Heart left ventricle (tissue), 13 donors: ENCODE results near the gene FAM193B.

ENCODE experiments used
- POLR2A ChIP-seq, 2 donors: fragments of 450-650 bp; IDR thresholded peaks; one replicate each; pipeline ENCODE4 v1.6.1; 2017; ENCODE audit warnings: antibody characterized with exemption in 2 of 2, mild to moderate bottlenecking in 2 of 2, moderate library complexity in 2 of 2
- TF ChIP-seq, protein P1 (sequence below), 12 donors: fragments of 200-600 bp; sonication (generic) in 4 of 12; IDR thresholded peaks; one replicate each; pipeline versions ENCODE4 v1.5.0 to v1.8.0; 2018 to 2022; ENCODE audit warnings: antibody characterized with exemption in 12 of 12, mild to moderate bottlenecking in 5 of 12
- donor health status: ischemic (EF 13 %, LVEDD 7.1; RV severe dilation, severe dysfunction).
- donor health status: DM: no; HTN: yes; CAD: no.
- donor health status: DM: no; HTN: no; CAD: no.
- donor health status: ischemic (EF 25% LVEDD 6.9; RV normal size, moderate dysfunction).
- donor health status: ischemic (EF 25% LVEDD 5.7; RV mildly dilated, moderate dysfunction).
- donor health status: ischemic (EF 35%, LVEDD 5.7; RV mildly dilated, moderate dysfunction).
- donor health status: nonischemic (EF 11% LVEDD 7.7; RV severe dilation, severe dysfunction).
- donor health status: DM: yes; HTN: yes; CAD: no.
- donor health status: PGD.
- donor health status: ischemic (EF 29% LVEDD 5.4; RV normal size, mild dysfunction).
- donor health status: nonischemic (EF 23%, LVEDD 6.1; RV moderate dilation, normal function).

DNA sequence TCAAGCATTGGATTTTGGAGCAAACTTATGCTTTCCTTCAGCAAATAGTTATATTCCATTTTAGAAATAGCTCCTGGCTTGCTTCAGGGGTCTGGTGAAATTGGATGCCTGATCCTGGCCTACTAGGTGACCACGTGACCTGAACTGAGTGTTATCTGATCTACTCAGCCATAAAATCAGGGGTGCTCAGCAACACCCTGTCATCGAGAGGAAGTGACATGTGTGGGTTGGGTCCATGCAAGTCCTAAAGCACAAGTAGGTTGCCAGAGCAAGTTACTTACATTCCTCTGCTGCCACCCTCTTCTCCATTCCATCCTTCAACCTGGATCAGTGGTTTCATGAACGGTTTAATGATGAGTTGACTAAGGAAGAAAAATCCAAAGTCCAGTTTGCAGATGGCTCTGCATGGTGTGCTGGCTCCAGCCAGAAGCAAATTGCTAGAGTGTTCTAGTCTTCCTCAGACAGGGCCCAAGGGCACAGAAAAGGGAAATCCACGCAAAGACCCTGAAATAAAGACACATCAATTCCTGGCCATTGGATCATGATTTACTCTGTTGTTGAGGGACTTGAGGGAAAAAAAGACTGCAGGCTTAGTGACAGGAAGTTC lies 2.8 kb upstream of the FAM193B start:
- TF ChIP-seq, protein P1, sequence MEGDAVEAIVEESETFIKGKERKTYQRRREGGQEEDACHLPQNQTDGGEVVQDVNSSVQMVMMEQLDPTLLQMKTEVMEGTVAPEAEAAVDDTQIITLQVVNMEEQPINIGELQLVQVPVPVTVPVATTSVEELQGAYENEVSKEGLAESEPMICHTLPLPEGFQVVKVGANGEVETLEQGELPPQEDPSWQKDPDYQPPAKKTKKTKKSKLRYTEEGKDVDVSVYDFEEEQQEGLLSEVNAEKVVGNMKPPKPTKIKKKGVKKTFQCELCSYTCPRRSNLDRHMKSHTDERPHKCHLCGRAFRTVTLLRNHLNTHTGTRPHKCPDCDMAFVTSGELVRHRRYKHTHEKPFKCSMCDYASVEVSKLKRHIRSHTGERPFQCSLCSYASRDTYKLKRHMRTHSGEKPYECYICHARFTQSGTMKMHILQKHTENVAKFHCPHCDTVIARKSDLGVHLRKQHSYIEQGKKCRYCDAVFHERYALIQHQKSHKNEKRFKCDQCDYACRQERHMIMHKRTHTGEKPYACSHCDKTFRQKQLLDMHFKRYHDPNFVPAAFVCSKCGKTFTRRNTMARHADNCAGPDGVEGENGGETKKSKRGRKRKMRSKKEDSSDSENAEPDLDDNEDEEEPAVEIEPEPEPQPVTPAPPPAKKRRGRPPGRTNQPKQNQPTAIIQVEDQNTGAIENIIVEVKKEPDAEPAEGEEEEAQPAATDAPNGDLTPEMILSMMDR (IDR thresholded peaks at IDR 0.05): no peak
- no peak for TF ChIP-seq POLR2A (IDR thresholded peaks at IDR 0.05)
